HG03095 (cell line): ENCODE results near the gene LRRC61.
"Not testable (repeated sequence)": the region's sequence is repeated elsewhere in the genome, so short reads cannot be mapped to it uniquely, and the experiment has no call there.

ENCODE experiments used
- ATAC-seq: cut with Tn5 transposase; IDR thresholded peaks from one replicate; pipeline ENCODE4 v1.9.1; 2021; ENCODE audit warnings: moderate library complexity; ENCODE audit not compliant: unreplicated experiment

The LRRC61 gene

DNA sequence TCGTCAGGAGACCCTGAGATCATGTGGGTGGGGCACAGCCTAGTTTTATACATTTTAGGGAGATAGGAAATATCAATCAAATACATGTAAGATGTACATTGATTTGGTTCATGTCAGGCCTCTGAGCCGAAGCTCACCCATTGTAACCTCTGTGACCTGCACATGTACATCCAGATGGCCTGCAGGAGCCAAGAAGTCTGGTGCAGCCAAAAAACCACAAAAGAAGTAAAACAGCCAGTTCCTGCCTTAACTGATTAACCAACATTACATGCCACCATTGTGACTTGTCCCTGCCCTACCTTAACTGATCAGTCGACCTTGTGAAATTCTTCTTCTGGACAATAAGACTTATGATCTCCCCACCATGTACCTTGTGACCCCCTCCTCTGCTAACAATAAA is 16.0 kb upstream of the LRRC61 start:
- no peak for ATAC-seq

DNA sequence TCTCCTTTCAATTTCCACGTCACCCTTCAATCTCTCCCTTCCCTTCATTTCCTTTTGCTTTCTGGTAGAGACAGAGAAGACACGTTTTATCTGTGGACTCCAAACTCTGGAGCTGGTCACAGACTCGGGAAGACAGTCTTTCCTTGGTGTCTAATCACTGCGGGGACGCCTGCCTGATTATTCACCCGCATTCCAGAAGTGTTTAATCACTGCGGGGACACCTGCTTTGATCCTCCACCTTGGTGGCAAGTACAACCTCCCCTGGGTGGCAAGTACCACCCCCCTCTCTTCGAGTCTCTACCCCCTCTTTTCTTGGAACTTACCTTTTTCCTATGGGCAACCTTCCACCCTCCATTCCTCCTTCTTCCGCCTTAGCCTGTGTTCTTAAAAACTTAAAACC is 15.3 kb upstream of the LRRC61 start:
- ATAC-seq = no peak

DNA sequence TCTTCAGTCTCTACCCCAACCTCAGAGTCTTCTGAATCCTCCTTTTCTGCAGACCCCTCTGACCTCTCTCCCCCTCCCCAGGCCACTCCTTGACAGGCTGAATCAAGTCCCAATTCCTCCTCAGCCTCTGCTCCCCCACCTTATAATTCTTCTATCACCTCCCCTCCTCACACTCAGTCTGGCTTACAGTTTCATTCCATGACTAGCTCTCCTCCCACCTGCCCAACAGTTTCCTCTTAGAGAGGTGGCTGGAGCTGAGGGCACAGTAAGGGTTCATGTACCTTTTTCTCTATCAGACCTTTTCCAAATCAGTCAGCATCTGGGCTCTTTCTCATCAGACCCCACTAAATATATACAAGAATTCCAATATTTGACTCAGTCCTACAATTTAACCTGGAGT is 14.6 kb upstream of the LRRC61 start:
- no peak for ATAC-seq

DNA sequence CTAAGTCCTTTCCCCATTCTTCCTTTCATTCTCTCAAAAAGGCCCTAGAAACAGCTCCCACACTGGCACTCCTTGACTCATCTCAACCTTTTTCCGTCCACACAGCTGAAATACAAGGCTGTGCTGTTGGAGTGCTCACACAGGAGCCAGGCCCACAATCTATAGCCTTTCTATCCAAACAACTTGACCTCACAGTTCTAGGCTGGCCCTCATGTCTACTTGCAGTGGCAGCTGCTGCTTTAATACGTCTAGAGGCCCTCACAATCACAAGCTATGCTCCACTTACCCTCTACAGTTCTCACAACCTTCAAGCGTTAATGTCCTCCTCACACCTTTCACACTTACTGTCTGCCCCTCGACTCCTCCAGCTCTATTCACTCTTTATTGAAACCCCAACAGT is 12.0 kb upstream of the LRRC61 start:
- no peak for ATAC-seq

DNA sequence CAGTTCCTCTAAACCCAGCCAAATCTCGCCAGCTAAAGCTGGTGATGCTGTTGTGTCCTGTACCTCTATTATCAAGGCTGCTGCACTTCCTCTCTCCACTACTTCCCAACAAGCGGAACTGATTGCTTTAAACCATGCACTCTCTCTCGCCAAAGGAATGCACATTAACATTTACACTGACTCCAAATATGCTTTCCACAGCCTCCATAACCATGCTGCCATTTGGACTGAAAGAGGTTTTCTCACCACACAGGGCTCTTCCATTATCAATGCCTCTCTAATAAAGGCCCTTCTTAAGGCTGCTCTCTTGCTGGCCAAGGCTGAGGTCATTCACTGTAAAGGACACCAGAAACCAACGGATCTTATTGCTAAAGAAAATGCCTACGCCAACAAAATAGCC is 11.4 kb upstream of the LRRC61 start:
- ATAC-seq = no peak

DNA sequence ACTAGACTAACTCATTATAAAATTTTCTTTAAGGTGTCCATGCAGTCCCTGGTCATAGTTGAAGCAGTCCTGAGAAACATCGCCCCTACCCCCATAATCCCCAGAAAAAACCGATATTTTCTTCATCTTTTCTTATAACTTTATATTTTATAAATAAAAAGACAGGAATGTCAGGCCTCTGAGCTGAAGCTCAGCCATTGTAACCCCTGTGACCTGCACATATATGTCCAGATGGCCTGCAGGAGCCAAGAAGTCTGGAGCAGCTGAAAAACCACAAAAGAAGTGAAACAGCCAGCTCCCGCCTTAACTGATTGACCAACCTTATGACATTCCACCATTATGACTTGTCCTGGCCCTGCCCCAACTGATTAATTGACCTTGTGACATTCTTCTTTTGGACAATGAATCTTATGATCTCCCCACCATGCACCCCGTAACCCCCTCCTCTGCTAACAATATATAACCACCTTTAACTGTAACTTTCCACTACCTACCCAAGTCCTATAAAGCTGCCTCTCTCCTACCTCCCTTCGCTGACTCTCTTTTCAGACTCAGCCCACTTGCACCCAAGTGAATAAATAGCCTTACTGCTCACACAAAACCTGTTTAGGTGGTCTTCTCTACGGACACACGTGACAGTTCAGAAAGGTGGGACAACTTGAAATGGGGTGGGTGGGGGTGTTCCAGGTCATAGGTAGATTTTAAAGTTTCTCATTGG is 10.3 kb upstream of the LRRC61 start:
- ATAC-seq = not testable (repeated sequence)

DNA sequence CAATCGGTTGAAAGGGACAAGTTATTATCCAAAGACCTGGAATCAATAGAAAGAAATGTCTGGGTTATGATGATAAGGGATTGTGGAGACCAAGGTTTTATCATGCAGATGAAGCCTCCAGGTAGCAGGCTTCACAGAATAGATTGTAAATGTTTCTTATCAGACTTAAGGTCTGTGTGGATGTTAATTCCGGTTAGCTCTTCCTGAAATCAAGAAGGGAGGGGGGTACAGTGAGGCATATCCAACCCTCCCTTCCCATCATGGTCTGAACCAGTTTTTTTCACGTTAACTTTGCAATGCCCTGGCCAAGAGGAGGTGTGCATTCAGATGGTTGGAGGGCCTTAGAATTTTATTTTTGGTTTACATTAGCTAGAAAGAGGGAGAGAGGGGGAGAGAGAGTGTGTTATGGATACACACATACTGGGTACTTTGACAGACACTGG is 9.8 kb upstream of the LRRC61 start:
- ATAC-seq = no peak

DNA sequence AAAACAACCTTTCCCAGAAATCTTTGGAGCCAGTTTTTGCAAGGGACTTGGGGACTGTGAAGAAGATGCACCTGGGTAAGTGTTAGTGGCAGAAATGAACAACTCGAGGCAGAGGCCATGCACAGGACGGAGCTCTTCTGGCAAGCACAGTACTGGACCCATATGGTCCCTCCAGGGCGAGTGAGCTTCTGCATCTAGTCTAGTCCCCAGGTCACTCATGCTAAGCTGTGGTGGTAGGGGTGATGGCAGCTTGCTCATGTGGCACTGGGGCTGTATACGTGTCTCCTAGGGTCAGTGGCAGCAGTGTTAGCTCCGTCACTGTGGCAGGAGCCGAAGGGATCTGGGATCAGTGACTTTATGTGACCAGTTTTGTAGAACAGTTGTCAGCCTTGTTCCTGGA is 9.3 kb upstream of the LRRC61 start:
- no peak for ATAC-seq

DNA sequence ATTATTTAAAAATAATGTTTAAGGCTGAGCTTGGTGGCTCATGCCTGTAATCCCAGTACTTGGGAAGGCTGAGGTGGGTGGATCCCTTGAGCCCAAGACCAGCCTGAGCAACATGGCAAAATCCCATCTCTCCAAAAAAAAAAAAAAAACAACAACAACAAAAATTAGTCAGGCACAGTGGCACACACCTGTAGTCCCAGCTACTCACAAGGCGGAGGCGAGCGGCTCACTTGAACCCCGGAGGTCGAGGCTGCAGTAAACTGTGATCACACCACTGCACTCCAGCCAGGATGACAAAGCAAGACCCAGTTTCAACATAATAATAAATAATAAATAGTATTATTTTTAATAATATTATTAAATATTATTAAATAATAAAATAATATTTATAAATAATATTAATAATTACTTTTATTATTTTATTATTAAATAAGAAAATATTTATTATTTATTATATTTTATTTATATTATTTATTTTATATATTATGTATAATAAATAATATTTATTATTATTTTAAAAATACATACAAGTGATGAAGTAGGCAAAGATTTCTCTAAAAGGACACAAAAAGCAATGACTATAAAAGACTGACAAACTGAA is 8.4 kb upstream of the LRRC61 start:
- ATAC-seq = no peak

DNA sequence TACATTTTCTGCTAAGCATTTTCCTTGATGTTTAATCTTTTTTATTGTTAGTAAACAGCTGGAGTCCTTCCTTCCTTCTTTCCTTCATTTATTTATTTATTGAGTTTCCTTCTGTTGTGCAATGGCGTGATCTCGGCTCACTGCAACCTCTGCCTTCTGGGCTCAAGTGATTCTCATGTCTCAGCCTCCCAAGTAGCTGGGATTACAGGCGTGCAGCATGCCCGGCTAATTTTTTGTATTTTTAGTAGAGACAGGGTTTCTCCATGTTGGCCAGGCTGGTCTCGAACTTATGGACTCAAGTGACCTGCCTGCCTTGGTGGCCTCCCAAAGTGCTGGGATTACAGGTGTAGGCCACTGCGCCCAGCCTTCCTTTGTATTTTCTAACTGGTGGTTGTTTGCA is 6.2 kb upstream of the LRRC61 start:
- not testable (repeated sequence) for ATAC-seq

DNA sequence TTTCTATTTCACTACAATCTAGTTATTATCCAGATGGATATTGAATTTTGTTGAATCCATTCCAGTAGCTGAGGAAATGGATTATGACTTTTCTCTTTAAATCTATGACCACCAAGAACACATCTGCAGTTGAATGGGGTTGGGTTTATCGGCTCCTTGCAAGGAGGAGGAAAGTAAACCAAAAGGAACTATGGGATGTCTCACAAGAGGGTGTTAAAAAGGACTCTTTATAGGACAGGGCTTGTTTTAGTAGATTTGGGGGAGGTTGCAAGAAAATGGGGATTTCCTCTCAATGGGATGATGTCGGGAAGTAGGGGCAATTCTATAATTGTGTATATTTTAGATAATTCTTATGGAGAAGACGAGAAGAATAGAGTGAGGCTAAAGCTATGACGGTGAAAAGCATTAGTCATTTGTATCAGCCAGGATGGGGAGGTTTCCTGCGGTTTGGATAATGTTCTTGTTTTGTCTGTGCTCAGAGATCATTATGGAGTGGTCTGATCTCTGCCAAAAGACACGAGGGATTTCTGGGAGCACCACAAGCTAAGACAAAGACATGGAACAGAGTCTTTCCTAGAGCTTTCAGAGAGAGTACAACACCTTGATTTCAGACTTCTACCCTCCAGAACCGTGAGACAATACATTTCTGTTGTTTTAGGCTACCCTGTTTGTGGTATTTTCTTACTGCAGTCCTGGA is 5.3 kb upstream of the LRRC61 start:
- no peak for ATAC-seq

DNA sequence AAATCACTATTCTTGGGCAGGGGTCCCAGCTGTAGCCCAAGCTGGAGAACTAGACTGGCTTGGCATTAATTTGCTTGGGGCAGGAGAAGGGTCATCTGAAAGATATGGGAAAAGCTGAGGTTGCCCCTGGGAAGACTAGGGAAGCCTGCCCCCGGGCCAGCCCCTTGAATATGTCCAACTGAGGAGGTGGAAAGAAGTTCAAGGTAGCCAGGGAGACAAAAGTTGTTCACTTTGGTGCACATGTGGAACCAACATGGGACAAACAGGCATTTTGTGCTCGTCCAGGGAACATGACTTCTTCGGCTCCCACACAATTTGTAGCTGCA is 1.4 kb upstream of the LRRC61 start:
- ATAC-seq = no peak

DNA sequence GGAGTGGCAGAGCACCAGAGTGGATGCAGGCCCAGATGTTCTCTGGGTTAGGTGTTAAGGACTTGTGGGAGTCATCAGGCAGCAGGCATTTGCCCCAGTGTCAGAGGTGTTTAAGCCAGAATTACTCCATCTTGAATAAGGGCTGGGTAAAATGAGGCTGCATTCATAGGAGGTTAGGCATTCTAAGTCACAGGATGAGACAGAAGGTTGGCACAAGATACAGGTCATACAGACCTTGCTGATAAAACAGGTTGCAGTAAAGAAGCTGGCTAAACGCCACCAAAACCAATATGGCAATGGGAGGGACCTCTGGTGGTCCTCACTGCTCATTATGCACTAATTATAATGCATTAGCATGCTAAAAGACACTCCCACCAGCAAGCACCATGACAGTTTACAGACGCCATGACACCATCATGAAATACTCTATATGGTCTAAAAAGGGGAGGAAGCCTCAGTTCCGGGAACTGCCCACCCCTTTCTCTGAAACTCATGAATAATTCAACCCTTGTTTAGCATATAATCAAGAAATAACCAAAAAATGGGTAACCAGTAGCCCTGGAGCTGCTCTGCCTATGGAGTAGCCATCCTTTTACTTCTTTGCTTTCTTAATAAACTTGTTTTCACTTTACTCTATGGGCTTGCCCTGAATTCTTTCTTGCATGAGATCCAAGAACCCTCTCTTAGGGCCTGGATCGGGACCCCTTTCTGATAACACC is 882 bp upstream of the LRRC61 start:
- no peak for ATAC-seq

DNA sequence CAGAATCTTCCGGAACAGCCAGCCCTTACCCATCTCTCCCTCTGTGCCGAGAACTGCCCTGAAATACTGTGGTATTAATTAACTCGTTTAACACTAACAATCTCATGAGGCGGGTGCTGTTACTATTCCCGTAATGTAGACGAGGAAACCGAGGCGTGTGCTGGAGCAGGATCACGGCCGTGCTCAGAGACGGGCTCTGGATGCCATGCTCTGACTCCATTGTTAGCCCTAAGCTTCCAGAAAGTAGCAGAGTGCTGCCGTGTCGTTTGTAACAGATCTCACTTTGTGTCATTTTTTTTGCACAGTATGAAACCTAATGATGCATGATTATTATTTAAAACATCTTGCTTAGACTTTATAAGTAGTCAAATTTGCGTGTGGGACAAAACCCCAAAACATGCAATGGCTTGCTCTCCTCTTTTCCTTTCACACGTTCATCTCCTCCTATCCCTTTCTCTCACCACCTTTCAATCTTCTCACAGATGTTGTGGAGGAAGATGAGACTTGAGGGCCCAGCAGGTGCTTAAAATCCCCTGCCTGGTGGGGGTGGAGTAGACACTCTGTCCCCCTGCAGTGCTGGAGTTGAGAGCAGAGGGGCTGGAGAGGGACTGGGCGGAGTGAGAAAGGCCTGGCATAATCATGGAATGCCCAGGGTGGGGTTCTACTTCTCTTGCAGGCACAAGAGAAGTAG is 672 bp downstream of the LRRC61 start:
- ATAC-seq = no peak

DNA sequence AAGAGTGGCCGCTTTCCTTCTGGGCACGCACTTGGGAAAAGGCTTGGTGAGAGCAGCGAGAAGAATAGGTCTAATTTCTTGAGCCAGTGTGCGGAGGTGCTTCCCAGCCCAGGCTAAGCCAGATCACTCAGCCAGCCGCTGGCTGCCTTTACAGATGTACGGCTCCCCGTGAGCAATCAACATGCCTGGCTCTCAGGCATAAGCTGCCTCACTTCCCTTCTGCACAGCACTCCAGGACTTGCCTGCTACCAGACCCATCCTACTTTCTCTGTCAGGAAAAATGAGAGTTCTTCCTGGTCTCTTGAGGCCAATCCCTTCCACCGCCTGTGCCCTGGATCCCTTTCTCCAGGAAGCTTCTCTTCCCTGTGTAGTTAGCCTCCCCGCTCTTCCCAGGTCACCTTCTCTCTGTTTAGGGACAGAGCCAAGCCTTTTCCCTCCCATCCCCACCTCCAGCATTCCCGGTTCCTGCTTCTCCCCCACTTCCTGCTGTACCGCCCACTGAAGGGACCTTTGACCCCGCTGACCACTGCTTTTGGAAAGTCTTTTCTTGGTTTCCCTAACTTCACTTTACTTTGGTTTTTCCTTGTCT is 1.3 kb downstream of the LRRC61 start:
- no peak for ATAC-seq

DNA sequence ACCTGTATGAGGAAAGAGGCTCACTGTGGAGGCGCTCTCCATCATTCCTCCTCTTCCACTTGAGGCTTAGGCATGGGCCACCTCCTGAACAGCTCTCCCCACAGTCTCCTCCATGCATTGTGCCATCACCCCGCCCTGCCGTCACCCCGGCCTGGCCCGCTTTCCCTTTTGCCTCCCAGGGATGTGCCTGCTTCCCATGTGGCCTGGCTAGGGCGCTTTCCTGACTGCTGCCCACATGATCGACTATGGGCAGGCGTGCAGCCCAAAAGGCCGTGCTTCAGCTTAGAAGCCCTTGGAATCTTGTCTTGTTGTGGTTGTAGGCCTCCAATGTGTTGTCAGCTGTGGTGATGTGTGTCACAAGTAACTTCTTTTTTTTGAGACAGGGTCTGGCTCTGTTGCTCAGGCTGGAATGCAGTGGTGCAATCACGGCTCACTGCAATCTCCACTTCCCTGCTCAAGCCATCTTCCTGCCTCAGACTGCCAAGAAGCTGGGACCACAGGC is 2.0 kb downstream of the LRRC61 start:
- ATAC-seq = no peak

DNA sequence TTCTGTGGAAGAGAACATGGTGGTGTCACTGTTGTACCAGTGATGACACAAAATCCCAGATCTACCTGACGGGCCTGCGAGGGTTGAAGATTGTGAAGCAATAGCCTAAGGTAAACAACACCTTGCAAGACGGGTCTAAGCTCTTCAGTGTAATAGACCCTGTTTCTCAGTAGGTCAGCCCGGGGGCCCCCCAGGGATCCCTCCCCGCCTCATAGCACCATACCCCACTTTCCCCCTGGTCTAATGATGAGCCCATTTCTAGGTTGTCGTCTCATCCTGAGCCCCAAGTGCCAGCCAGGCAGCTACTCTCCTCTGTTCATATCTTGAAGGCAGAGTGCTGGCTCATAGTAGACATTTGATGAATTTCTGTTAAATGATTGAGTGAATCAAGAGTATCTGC is 2.7 kb downstream of the LRRC61 start:
- ATAC-seq = no peak

DNA sequence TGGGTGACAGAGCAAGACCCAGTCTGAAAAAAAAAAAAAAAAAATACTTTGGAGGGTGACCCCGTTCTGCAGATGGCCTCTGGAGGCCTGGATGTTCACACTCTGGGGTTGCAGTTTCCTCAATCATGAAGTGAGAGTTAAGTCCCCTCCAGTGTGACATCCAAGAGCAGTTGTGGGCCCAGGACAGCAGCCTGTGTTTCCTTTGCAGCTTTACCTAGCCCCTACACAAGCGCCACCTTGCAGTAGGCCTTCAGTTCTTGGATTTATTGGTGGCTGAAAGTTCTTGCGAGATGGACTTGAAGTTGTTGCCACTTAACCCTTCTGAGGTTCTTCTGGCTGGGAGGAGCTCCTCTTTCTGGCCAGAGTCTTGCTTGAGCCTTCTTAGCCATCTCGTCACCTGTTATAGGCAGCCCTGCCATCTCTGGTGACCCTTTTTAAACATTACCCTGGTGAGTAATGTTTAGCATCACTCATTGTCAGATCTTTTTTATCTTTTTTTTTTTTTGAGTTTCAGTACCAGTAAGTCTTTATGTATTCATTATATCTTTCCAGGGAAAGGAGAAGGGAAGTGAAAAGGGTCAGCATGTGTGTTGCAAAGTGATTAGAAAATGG is 3.6 kb downstream of the LRRC61 start:
- no peak for ATAC-seq

DNA sequence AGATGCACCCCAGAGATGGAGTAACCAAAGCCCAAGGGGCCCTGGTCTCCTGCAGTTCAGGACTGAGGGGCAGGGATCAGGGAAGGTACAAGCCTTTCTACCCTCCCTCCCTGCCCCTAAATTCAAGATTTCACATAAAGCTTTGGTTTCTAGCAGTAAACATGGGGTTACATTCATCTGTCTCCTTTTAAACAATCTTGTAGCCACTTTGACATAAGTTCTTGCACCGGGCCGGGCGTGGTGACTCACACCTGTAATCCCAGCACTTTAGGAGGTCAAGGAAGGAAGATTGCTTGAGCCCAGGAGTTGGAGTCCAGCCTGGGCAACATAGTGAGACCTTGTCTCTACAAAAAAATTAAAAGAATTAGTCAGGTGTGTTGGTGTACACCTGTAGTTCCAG is 4.2 kb downstream of the LRRC61 start:
- ATAC-seq = no peak
